ENCODE measurements around the gene RNF10. TPM values are rescaled to one million over a fixed set of nuclear protein-coding genes. Genes with fewer than 3 reads are reported as not detected.
"Not testable (repeated sequence)": the region's sequence is repeated elsewhere in the genome, so short reads cannot be mapped to it uniquely, and the experiment has no call there.

The RNF10 gene
- 108 and 127 TPM in 2 replicates for total RNA-seq

DNA sequence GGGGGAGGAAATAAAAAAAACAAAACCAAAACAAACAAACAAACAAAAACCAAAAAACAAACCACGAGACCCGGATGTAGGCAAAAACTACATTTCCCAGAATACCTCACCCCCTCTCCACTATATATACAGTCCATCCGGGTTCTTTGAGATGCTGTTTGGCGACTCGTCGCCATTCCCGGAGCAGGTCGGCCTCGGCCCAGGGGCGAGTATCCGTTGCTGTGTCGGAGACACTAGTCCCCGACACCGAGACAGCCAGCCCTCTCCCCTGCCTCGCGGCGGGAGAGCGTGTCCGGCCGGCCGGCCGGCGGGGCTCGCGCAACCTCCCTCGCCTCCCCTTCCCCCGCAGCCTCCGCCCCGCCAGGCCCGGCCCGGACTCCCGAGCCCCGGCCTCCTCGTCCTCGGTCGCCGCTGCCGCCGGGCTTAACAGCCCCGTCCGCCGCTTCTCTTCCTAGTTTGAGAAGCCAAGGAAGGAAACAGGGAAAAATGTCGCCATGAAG lies at the start of gene RNF10:
Gene RNF10 (plus strand): TSS at position 154 of the 500 bp plus-strand sequence. CDS start 456 bp downstream, outside the sequence.
- DNase-seq (ENCODE audit: low read depth, low spot score), result peak; percentile 47

DNA sequence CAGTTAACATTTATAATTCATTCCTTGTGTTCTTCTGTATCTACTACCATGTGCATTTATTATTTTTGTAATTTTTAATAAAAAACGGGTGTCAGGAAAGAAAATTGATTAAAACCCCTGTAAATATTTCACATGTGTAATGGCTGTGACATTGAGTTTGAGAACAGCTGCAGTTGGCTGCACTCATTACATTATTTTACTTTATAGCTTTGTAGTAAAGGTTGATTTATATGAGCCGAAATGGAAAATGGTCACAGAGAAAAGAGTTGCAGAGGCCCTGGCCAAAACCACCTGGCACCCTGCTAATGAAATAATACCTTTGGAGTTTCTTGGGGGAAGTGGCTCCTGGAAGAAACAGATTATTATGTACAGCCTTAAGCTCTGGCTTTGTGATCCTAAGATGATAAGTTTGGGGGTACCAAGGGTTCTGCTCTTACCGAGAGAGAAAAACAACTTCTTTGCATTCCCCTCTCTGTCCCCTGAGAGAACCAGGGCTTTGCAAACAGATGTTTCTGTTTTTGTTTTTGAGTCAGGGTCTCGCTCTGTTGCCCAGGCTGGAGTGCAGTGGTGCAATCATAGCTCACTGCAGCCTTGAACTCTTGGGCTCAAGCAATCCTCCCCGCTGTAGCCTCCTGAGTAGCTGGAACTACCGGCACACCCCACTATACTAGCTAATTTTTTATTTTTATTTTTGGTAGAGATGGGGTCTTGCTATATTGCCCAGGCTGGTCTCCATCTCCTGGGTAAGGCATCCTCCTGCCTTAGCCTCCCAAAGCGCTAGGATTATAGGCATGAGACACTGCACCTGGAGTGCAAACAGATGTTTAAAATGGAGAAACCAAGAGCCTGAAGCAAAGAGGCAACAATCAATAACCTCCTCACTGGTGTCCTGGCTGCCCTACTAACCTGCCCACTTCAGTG lies 47.9 kb upstream of the RNF10 start:
- no peak for DNase-seq (ENCODE audit: low read depth, low spot score)

DNA sequence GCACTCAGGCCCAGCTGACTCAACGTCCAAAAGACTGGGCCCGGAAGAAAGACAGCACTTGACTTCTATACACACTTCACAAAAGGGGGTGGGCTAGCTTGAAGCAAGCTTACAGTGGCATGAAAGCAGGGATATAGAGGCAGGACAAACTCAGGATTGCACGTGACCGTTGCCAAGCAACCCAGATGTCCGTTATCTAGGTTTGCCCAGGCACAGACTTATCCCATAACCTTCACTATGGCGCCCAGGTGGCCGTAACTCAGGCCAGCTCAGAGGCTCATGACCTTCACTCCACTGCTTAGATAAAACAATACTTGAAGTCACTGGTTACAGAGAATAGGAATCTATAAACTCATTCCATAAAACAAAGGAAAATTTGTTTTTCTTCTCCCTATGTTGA lies 46.6 kb upstream of the RNF10 start:
- not testable (repeated sequence) for DNase-seq (ENCODE audit: low read depth, low spot score)

DNA sequence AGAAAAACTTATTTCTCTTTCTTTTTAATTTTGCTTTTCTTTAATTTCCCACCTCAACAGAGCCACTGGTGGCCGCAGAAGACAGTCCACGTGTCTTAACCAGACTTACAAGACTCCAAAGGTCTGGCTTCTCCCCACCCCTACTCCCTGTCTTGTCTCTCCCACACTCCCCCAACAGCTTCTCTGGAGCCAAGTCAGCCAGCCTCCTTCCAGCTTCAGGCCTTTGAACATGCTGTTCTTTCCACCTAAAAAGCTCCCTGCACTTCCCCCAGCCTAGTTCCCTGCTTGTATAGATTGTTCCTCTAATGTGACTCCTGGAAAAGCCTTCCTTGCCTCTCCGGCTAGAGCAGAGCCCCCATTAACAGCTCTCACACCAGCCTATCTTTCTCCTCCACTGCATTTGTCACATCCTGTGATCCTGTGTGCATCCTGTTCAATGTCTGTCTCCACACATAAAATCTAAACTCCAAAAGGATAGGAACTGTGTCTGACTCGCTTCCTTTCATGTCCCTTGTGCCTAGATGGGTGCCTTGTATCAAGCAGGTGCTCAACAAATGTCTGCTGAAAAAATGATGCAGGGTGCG lies 46.0 kb upstream of the RNF10 start:
- DNase-seq (ENCODE audit: low read depth, low spot score), result no peak

DNA sequence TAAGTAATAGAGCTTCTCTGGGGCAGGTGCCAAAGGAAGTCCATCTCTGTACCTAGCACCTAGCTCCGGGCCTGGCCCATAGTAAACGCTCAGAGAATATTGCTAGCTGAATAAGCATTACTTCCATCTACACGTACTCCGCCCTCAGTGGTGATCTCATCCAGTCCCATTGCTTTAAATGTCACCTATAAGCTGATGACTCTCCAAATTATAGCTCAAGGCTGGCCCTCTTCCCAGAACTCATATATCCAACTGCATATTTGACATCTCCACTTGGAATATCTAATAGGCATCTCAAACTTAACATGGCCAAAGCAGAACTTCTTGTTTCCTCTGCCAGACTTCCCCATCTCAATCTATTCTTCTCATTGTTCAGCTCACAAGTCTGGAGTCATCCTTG lies 45.1 kb upstream of the RNF10 start:
- no peak for DNase-seq (ENCODE audit: low read depth, low spot score)

DNA sequence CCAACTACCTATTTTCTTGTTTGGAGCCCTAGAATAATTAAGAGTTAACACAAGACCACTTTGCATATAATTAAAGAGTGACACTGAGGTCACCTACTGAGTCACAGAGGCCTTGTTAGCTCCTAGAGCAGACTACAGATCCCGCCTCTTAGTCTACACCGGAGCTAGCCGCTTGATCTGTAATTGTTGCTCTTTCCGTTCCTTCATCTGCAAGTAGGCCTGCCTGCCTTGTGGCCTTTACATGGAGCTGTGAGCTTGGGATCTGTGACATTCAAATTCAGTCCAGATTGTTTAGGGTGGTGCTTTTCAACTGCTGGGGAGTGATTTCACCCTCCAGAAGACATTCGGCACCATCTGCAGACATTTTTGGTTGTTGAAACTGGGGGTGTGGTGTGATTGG lies 43.8 kb upstream of the RNF10 start:
- no peak for DNase-seq (ENCODE audit: low read depth, low spot score)

DNA sequence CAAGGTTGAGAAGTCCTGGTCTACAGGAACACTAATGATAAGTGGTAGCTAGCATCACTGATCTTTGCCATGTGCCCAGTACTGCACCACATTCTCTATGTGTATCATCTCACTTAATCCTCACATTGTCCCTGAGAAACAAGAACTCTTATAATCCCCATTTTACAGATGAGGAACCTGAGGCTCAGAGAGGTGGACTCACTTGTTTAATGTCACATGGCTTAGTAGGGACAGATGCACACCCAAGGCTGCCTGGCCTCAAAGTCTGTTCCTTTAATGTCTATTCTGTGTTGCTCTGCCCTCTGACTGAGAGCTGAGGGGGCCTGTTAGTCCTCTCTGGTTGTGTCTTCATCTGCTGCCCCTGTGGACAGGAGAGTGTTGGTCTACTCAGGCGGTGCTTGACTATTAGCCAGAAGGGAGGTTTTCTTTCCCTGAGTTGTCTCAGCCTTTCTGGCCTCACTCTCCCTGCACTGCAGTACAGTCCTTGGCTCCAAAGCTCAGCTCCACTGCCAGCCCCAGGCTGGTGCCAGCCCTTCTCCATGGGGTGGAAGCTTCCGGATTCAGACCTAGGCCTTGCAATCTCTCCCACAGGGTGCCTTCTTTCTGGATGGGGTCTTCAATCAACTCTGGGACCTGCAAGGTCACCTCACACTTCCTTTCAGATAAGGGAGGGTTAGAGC lies 43.2 kb upstream of the RNF10 start:
- DNase-seq (ENCODE audit: low read depth, low spot score), result no peak

DNA sequence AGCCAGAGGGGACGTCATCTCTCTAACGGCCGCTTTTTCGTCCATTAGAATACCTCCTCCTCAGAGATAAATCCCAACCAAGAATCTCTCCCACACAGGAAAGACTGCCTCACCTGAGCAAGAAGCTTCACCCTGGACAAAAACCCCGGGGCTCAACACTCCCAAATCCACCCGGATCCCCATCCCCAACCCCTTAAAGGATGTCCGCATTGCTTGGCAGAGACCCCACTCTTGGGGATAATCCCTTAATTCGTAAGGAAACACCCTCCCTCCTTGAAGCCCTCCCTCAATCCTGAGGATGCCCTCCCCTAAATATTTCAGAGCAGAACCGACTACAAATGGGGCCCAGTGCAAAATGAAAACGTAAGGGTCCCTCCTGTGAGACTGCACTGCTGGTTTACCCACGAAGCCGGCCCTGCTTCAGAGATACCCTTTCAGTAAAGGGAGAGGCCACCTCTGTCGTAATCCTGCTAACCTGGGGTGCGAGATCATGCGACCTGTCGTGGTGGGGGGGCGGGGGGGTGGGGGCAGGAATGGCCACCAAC lies 38.9 kb upstream of the RNF10 start:
- no peak for DNase-seq (ENCODE audit: low read depth, low spot score)

DNA sequence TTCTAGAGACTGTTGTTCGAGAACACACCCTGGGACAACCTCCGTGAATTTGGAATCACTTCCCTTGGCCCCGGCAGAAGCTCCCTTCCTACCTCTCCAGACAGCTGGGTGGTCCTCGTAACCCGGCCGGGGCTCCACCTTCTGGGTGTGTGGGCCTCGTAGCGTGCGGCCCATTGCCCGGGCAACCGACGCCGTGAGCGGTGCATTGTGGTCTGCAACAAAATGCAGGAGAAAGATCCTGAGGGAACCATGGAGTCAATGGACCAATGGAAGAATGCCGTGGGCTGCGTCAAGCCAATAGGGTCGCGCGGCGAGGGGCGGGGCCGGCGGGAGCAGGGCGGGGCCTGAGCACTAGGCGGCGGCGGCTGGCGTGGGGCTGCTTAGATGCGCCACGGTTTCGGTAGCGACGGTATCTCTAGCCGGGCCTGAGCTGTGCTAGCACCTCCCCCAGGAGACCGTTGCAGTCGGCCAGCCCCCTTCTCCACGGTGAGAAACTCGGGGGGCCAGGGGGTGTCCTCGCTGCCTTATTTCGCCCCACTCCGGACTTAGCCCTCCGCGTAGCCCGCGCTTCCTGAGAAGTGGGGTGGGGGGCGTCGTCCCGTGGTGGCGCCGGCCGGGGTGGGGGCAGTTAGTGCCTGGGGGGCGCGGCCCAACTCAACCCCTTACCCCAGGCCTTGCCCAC lies 38.3 kb upstream of the RNF10 start, which contains the start of gene DYNLL1:
Gene DYNLL1 (plus strand): TSS at position 383 of the 682 bp plus-strand sequence. CDS start 309 bp downstream, outside the sequence.
- peak; percentile 79 for DNase-seq (ENCODE audit: low read depth, low spot score)

DNA sequence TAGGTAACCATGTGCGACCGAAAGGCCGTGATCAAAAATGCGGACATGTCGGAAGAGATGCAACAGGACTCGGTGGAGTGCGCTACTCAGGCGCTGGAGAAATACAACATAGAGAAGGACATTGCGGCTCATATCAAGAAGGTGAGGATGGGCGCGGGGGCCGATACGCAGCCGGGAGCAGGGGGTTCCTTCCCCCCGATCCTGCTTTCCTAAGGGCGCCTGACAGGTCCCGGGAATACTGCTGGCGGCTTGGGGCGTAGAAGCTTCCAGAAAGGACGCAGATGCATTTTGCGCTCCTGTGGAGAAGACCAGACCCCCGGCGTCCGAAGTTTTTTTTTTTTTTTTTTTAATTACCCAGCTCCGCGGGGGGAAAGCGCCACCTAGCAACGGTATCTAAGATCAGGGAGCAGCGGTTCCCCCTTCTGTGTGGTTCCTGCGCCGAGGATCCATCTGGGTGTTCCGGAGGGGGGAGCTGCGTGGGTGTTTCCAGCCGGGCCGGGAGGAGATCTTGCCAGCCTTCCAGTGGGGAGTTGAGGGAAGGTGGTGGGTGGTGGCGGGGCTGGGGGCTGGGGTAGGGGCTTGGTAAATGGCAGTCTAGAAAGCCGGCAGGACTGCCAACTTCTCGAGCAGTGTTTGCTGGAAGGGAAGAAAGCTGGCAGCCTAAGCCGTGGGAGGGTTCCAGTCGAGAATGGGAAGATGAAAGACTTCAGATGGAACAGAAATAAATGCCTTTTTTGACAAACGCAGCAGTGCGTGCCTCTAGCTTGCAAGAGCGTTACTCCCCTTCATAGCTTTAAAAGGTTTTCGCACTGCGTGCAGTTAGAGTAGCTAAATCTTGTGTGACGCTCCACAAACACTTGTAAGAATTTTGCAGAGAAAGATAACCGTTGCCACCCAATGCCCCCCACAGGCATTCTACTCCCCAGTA lies 37.5 kb upstream of the RNF10 start:
- no peak for DNase-seq (ENCODE audit: low read depth, low spot score)

DNA sequence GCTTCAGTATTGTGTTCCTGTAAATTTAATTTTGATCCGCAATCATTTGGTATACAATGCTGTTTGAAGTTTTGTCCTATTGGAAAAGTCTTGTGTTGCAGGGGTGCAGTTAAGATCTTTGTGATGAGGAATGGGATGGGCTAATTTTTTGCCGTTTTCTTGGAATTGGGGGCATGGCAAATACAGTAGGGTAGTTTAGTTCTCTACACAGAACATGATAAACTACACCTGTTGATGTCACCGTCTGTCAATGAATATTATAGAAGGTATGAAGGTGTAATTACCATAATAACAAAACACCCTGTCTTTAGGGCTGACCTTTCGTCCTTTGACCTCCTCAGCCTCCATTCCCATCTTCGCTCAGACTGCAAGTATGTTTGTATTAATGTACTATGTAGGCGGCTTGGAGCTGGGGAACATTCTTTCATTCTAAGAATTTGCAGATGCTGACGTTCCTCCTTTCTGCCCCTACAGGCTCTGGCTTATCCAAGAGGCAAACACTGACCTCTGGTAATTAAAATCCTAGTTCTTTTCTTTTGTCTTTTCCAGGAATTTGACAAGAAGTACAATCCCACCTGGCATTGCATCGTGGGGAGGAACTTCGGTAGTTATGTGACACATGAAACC lies 36.5 kb upstream of the RNF10 start:
- DNase-seq (ENCODE audit: low read depth, low spot score), result no peak

DNA sequence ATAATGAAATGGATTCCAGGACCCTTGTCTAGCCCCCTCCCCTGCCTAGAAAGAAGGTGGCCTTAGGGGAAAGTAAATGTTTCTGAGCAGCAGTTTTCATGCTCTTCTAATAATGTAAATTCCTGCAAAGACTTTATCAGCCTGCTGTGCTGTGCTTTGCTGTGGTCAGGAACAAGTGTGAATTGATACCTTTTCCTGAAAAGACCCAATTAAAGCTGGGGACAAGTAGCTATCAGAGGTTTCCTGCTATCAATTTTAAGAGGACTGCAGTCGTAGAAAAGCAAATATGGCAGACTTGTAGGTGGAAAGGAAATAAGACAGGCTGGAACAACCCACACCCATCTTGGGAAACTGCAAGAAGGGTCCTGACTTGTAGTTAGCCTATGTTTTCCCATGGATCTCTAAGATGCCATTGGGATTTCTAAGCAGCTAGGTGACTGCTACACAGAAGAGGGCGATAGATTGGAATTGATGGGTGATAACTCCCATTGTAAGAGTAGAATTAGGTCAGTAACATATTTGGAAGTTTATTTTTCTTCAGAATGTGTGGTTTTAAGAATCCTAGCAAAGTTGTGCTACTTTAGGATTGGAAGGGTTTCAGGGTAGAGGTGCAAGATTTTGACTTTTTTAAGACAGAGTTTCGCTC lies 35.2 kb upstream of the RNF10 start:
- no peak for DNase-seq (ENCODE audit: low read depth, low spot score)

DNA sequence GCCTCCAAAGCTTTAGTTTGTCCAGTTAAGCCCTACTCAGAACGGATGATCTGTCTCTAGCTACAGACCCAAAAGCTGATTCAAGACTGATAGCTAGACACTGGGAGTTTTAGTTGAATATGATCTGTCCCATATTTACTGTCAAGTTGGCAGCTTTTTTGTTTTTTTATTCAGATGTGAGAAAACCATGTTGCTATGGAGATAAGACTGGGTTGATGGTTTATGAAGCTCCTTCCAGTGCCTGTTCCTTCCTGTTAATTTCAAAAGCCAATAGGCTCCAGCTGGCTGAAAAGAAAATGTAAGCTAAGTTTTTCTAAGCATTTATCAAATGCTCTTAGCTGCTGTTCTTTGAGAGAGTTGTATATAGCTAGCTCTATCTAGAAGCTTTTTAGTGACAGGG lies 33.6 kb upstream of the RNF10 start:
- peak; percentile 11 for DNase-seq (ENCODE audit: low read depth, low spot score)

DNA sequence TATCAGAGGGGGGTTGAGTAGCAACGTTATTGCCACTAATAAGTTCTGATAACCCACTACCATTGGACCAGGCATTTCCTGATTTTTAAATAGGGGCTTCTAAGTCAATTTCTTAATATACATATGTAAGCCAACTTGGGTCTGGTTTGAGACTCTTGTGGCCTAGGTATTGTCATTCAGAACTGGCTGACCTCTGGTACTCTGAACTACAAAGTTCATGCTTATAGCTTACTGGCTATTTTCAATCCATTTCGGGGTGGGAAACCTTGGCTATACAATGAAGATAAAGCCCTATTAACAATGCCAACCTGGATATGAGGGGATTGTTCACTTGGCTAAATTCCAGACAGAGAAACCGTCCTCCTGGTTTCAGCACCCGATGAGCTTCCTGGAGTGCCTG lies 29.6 kb upstream of the RNF10 start:
- DNase-seq (ENCODE audit: low read depth, low spot score), result no peak

DNA sequence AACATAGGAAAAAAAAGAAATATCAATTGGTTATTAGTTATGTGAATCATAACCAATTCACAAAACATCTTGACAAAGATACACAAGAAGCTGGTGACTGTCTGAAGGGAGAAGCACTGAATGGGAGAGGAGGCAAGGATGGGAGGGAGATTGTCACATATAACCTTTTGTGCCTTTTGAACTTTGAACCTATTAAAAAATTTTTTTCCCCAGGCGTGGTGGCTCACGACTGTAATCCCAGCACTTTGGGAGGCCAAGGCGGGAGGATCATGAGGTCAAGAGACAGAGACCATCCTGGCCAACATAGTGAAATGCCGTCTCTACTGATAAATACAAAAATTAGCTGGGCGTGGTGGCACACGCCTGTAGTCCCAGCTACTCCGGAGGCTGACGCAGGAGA lies 25.6 kb upstream of the RNF10 start:
- no peak for DNase-seq (ENCODE audit: low read depth, low spot score)

DNA sequence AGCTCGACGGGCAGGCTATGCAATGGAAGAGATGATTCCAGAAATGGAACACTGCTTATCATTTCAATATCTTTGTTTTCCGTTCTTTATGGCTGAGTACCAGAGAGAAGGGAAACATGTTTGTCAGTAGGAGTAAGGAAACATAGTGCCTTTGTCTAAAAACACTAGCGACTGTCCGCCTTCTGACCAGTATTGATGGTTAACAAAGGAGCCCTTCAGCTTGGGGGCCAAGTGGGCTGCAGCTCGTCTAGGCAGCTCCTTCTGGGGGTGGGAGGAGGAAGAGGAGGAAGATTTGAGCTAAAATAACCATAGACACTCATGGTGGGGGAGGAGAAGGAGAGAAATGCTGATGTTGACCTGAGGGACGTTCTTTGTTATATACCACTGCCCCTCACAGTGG lies 20.2 kb upstream of the RNF10 start:
- no peak for DNase-seq (ENCODE audit: low read depth, low spot score)

DNA sequence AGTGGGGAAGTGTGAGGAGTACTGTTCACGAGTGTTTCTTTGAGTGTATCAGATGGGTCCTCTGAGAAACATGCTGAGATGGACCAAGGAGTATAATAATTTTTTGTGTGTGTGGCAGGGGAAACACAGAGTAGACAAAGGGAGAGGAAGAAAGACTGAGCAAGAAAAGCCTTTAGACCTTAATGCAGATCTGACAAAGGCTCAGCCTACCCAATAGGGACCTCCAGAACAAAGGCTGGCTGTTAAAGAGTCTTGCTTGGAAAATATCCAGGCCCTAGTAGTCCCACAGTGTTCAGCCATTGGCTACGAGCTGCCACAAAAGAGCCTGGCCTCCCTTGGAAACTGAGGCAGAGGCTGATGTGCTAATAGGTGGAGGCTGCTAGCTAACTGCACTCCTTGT lies 18.7 kb upstream of the RNF10 start:
- DNase-seq (ENCODE audit: low read depth, low spot score), result no peak

DNA sequence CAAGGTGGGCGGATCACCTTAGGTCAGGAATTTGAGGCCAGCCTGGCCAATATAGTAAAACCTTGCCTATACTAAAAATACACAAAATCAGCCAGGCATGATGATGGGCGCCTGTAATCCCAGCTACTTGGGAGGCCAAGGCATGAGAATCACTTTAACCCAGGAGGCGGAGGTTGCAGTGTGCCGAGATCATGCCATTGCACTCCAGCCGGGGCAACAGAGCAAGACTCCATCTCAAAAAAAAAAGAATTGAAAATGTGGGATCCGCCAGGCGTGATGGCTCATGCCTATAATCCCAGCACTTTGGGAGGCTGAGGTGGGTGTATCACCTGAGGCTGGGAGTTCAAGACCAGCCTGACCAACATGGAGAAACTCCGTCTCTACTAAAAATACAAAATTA lies 14.8 kb upstream of the RNF10 start:
- DNase-seq (ENCODE audit: low read depth, low spot score), result not testable (repeated sequence)

DNA sequence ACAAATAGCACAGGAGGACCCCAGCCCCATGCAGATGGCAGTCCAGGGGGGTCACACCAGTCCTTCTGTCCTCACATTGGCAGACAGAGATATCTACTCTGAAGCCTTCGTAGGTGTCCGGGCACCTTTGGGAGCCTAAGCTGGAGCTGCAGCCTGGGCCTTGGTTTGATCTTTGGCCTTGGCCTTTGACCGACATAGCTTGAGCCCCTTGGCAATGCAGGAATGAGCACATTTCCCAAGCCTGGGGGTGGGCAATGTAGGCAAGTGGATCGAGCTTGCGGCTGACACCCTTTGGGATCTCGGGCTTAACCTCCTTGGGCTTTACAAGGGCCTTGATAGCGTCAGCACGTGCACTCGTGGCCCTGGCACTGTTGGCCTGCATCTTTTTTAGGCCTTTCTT lies 11.6 kb upstream of the RNF10 start:
- no peak for DNase-seq (ENCODE audit: low read depth, low spot score)

Measured in pulmonary artery endothelial cell (primary cell).